Cerebellar nuclear complex (tissue), 1 donor: ENCODE results near the gene HARS2.
A peak's percentile ranks its signal among the peaks of the same experiment; 100 is the strongest.
"Not testable (repeated sequence)": the region's sequence is repeated elsewhere in the genome, so short reads cannot be mapped to it uniquely, and the experiment has no call there.

ENCODE experiments used
- DNase-seq, 2 experiments: peaks; one replicate each; lab custom pipeline; 2025; lab: John Stamatoyannopoulos, UW

Gene HARS2

GRCh38 chr5:140700177-140701144, 9.2 kb downstream of the HARS2 start, which contains the start of gene ZMAT2:
ZMAT2 (plus strand) TSS chr5:140700447; CDS start chr5:140700461, 14 bp downstream.
- peak; percentile 86 to 96 for DNase-seq

GRCh38 chr5:140707812-140708211, 16.6 kb downstream of the HARS2 start:
- no peak for DNase-seq

- DNase-seq, result not testable (repeated sequence)
Measured at GRCh38 chr5:140708787-140709186, 17.5 kb downstream of the HARS2 start.

GRCh38 chr5:140710899-140711552, 19.8 kb downstream of the HARS2 start:
- peak in 1 of 2 experiments; percentile 32 for DNase-seq

GRCh38 chr5:140711794-140712193, 20.5 kb downstream of the HARS2 start:
- no peak for DNase-seq

- no peak for DNase-seq
Measured at GRCh38 chr5:140713562-140714094, 22.4 kb downstream of the HARS2 start.

GRCh38 chr5:140716238-140716637, 25.0 kb downstream of the HARS2 start:
- DNase-seq, result not testable (repeated sequence)

GRCh38 chr5:140718266-140718592, 27.0 kb downstream of the HARS2 start:
- no peak for DNase-seq

- not testable (repeated sequence) for DNase-seq
Measured at GRCh38 chr5:140720738-140721137, 29.5 kb downstream of the HARS2 start.

GRCh38 chr5:140721395-140721794, 30.1 kb downstream of the HARS2 start:
- not testable (repeated sequence) for DNase-seq

GRCh38 chr5:140725799-140726471, 34.7 kb downstream of the HARS2 start:
- DNase-seq, result no peak

- DNase-seq, result no peak
Measured at GRCh38 chr5:140733098-140733497, 41.8 kb downstream of the HARS2 start.

GRCh38 chr5:140734354-140734753, 43.1 kb downstream of the HARS2 start:
- no peak for DNase-seq

- no peak for DNase-seq
Measured at GRCh38 chr5:140737486-140737885, 46.2 kb downstream of the HARS2 start.

- no peak for DNase-seq
Measured at GRCh38 chr5:140741967-140742366, 50.7 kb downstream of the HARS2 start.
